Kidney tubule cell (primary cell): ENCODE data around the gene VGLL4.
"Not testable (repeated sequence)": the region's sequence is repeated elsewhere in the genome, so short reads cannot be mapped to it uniquely, and the experiment has no call there.

Experiments
- DNase-seq: peaks from one replicate; pipeline ENCODE4 v3.0.0-alpha.2; 2018; ENCODE audit warnings: low spot score

VGLL4 gene

GRCh38 chr3:11643605-11644087, at the start of gene VGLL4:
VGLL4 (minus strand) TSS chr3:11643915; CDS start chr3:11643518, 397 bp downstream.
- peak; percentile 92 for DNase-seq

GRCh38 chr3:11692532-11692813, 48.8 kb upstream of the VGLL4 start:
- DNase-seq = no peak

- DNase-seq = no peak
Observed at GRCh38 chr3:11691767-11692531, 48.2 kb upstream of the VGLL4 start.

- peak; percentile 84 for DNase-seq
Observed at GRCh38 chr3:11690863-11691766, 47.4 kb upstream of the VGLL4 start.

- no peak for DNase-seq
Observed at GRCh38 chr3:11689749-11690148, 46.0 kb upstream of the VGLL4 start.

GRCh38 chr3:11684980-11685379, 41.3 kb upstream of the VGLL4 start:
- DNase-seq = not testable (repeated sequence)

GRCh38 chr3:11680509-11680908, 36.8 kb upstream of the VGLL4 start:
- no peak for DNase-seq

GRCh38 chr3:11679964-11680363, 36.2 kb upstream of the VGLL4 start:
- no peak for DNase-seq

- DNase-seq = no peak
Observed at GRCh38 chr3:11672363-11672762, 28.6 kb upstream of the VGLL4 start.

GRCh38 chr3:11671648-11672100, 28.0 kb upstream of the VGLL4 start:
- DNase-seq = peak; percentile 72

GRCh38 chr3:11668243-11669235, 24.8 kb upstream of the VGLL4 start:
- peak; percentile 56 for DNase-seq

GRCh38 chr3:11665331-11665730, 21.6 kb upstream of the VGLL4 start:
- no peak for DNase-seq

GRCh38 chr3:11662392-11662990, 18.8 kb upstream of the VGLL4 start:
- peak; percentile 17 for DNase-seq

- DNase-seq = peak; percentile 65
Observed at GRCh38 chr3:11661827-11662226, 18.1 kb upstream of the VGLL4 start.

GRCh38 chr3:11661052-11661656, 17.4 kb upstream of the VGLL4 start:
- DNase-seq = no peak

GRCh38 chr3:11660242-11660641, 16.5 kb upstream of the VGLL4 start:
- no peak for DNase-seq

GRCh38 chr3:11658180-11658579, 14.5 kb upstream of the VGLL4 start:
- no peak for DNase-seq

- peak; percentile 18 for DNase-seq
Observed at GRCh38 chr3:11655196-11655928, 11.6 kb upstream of the VGLL4 start.

GRCh38 chr3:11654166-11654565, 10.5 kb upstream of the VGLL4 start:
- no peak for DNase-seq
